PFSK-1 (cell line): Measurements from ENCODE around the gene TESK2.

Experiments
- FOXP2 ChIP-seq: optimal IDR thresholded peaks from 2 replicates; pipeline ENCODE3; 2011; ENCODE audit warnings: borderline replicate concordance, control low read depth, inconsistent platforms; ENCODE audit not compliant: insufficient read depth; ENCODE audit errors: extremely low read length, extremely low read depth
- POLR2AphosphoS5 ChIP-seq: IDR thresholded peaks from 2 replicates; pipeline ENCODE4 v1.6.1; 2012; ENCODE audit warnings: low read depth, mild to moderate bottlenecking, control low read depth, low read length, moderate library complexity
- REST ChIP-seq, 2 experiments: IDR thresholded peaks; 2 replicates each; pipeline versions ENCODE4 v1.6.1 to v1.8.0; 2011 to 2012; ENCODE audit warnings: low read depth in 2 of 2, low read length in 2 of 2, control low read depth in 1 of 2, inconsistent platforms in 1 of 2, mild to moderate bottlenecking in 1 of 2, moderate library complexity in 1 of 2; ENCODE audit not compliant: insufficient read depth in 1 of 2
- SIN3A ChIP-seq: IDR thresholded peaks from 2 replicates; pipeline ENCODE4 v1.6.1; 2012; ENCODE audit warnings: mild to moderate bottlenecking, low read length, moderate library complexity, borderline replicate concordance; ENCODE audit not compliant: insufficient read depth
- TAF1 ChIP-seq: IDR thresholded peaks from 2 replicates; pipeline ENCODE4 v1.6.1; 2012; ENCODE audit warnings: low read length, control low read depth, borderline replicate concordance; ENCODE audit not compliant: insufficient read depth

GRCh38 chr1:45412899-45413298, 78.1 kb downstream of the TESK2 start:
- TF ChIP-seq POLR2AphosphoS5 (no peak), REST (IDR thresholded peaks at IDR 0.05; ENCODE audit: insufficient read depth in 1 of 2, low read depth in 2 of 2, low read length in 2 of 2) (no peak), FOXP2 (no peak), SIN3A (no peak), TAF1 (no peak)
